Karpas-422 (cell line): Measurements from ENCODE around the gene TMEM266. TPM values are rescaled to one million over a fixed set of nuclear protein-coding genes. Genes with fewer than 3 reads are reported as not detected.

Experiments
- DNase-seq: peaks from one replicate; pipeline ENCODE4 v3.0.0-alpha.2; 2015
- H2AFZ ChIP-seq: fragments of 200-600 bp; sonication (generic); 2 replicates; pipeline ENCODE4 v1.6.1; 2014; ENCODE audit warnings: antibody characterized with exemption, low read length, mixed read lengths
- H3K27ac ChIP-seq: fragments of 200-600 bp; sonication (generic); 2 replicates; pipeline ENCODE4 v1.5.1; 2014; ENCODE audit warnings: mild to moderate bottlenecking, low read length, moderate library complexity
- H3K27me3 ChIP-seq: fragments of 200-600 bp; sonication (generic); 2 replicates; pipeline ENCODE4 v1.6.1; 2014; ENCODE audit warnings: low read length, mixed read lengths
- H3K36me3 ChIP-seq: fragments of 200-600 bp; sonication (generic); 2 replicates; pipeline ENCODE4 v1.6.1; 2014; ENCODE audit warnings: low read length, mixed read lengths; ENCODE audit not compliant: insufficient read depth
- H3K4me1 ChIP-seq: fragments of 200-600 bp; sonication (generic); 2 replicates; pipeline ENCODE4 v1.6.1; 2014; ENCODE audit warnings: mild to moderate bottlenecking, low read length, mixed read lengths
- H3K4me2 ChIP-seq: fragments of 200-600 bp; sonication (generic); 2 replicates; pipeline ENCODE4 v1.6.1; 2014; ENCODE audit warnings: low read length, low read depth, mild to moderate bottlenecking; ENCODE audit not compliant: poor library complexity, severe bottlenecking
- H3K4me3 ChIP-seq: fragments of 200-600 bp; sonication (generic); 2 replicates; pipeline ENCODE4 v1.5.1; 2014; ENCODE audit warnings: mild to moderate bottlenecking, antibody characterized with exemption, low read length, mixed read lengths
- H3K79me2 ChIP-seq: fragments of 200-600 bp; sonication (generic); 2 replicates; pipeline ENCODE4 v1.6.1; 2014; ENCODE audit warnings: mild to moderate bottlenecking, low read length, mixed read lengths
- H3K9ac ChIP-seq: fragments of 200-600 bp; sonication (generic); 2 replicates; pipeline ENCODE4 v1.6.0; 2014; ENCODE audit warnings: low read length
- H3K9me2 ChIP-seq: fragments of 200-600 bp; sonication (generic), shearing (Covaris generic); replicated peaks from 2 replicates; pipeline ENCODE4 v1.6.0; 2014; ENCODE audit warnings: mild to moderate bottlenecking, low read length, moderate library complexity; ENCODE audit not compliant: insufficient read depth
- H3K9me3 ChIP-seq: fragments of 300-700, 200-600 bp; sonication (generic); 2 replicates; pipeline ENCODE4 v1.6.1; 2014; ENCODE audit warnings: low read length, mixed read lengths
- H4K20me1 ChIP-seq: fragments of 200-600 bp; sonication (generic); 2 replicates; pipeline ENCODE4 v1.6.1; 2014; ENCODE audit warnings: mild to moderate bottlenecking, antibody characterized with exemption, low read length, low read depth; ENCODE audit not compliant: insufficient read depth
- total RNA-seq: library from RNA; depleted of rRNA; stranded (reverse); fragments of >200 nt; shearing (Covaris generic); gene quantifications from 2 replicates; pipeline ENCODE4 v1.2.3, GENCODE V29; 2014; ENCODE audit warnings: low replicate concordance

TMEM266 gene
- total RNA-seq, 1 experiment from 2014 or later = not detected

- H3K79me2 ChIP-seq = no peaks in the 10 kb centered on the region
- DNase-seq = no peak
- no peak overlapping the region for H3K4me2 ChIP-seq
- no peaks in the 10 kb centered on the region for H3K36me3 ChIP-seq
- no peaks in the 10 kb centered on the region for H3K9me2 ChIP-seq
- no peaks in the 10 kb centered on the region for H3K27me3 ChIP-seq
- H2AFZ ChIP-seq = no peak overlapping the region
- no peaks in the 10 kb centered on the region for H3K4me1 ChIP-seq
- no peaks in the 10 kb centered on the region for H3K9me3 ChIP-seq
- no peaks in the 10 kb centered on the region for H4K20me1 ChIP-seq
- no peak overlapping the region for H3K4me3 ChIP-seq
- H3K9ac ChIP-seq = no peak overlapping the region
- no peak overlapping the region for H3K27ac ChIP-seq
Observed at GRCh38 chr15:76163457-76164295, 103.9 kb downstream of the TMEM266 start.

DNA sequence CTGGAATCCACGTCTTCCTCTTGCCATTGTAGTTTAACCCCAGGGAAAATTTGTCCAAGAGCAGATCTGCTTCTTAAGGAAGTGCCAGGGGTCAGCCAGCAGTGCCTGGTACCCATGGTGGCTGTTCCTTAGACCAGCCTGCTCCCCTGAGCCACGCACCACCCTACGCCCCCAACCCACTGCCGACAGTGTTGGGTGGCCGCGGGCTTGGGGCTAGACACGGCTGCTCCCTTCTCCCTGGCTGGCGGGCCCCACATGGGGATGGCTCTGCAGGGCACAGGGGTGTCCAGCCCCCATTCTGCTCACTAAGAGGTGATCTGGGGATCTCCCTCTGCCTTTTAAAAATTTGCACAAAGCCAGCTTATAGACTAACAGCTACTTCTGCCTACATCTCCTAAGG lies 104.8 kb downstream of the TMEM266 start:
- Histone ChIP-seq H3K4me3 (no peak overlapping the region), H3K27me3 (no peaks in the 10 kb centered on the region)
- DNase-seq = no peak

DNA sequence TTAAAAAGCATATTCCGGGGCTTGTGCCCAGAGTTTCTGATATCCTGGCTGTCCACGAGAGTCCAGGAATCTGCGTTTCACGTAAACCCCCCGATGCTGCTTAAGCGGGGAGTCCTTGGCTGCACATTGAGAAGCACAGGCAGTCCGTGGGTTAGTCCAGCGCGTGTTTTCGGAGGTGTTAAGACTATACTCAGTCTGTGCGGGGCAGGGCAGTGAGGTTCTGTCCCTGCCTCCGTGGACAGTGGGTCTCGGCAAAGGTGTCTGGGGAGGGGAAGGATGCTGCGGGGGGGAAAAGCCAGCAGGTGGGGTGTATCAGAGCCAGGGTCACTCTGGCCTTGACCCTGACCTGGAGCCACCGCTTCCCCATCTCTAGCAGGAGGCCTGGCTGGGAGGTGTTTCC lies 106.2 kb downstream of the TMEM266 start:
- H3K9ac ChIP-seq = no peak overlapping the region
- no peaks in the 10 kb centered on the region for H3K27me3 ChIP-seq
- no peaks in the 10 kb centered on the region for H3K36me3 ChIP-seq
- H3K9me3 ChIP-seq = no peaks in the 10 kb centered on the region
- H3K27ac ChIP-seq = no peak overlapping the region
- H3K4me3 ChIP-seq = no peak overlapping the region
- no peaks in the 10 kb centered on the region for H3K4me1 ChIP-seq
- H4K20me1 ChIP-seq = no peaks in the 10 kb centered on the region
- no peak overlapping the region for H2AFZ ChIP-seq
- no peak overlapping the region for H3K4me2 ChIP-seq
- DNase-seq = no peak
- H3K79me2 ChIP-seq = no peaks in the 10 kb centered on the region
- no peaks in the 10 kb centered on the region for H3K9me2 ChIP-seq

More for the DNA sequence above, 104.8 kb downstream of the TMEM266 start:
- Histone ChIP-seq H3K27ac (no peak overlapping the region), H4K20me1 (no peaks in the 10 kb centered on the region), H3K36me3 (no peaks in the 10 kb centered on the region), H3K9me2 (no peaks in the 10 kb centered on the region), H2AFZ (no peak overlapping the region), H3K9ac (no peak overlapping the region), H3K79me2 (no peaks in the 10 kb centered on the region), H3K4me2 (no peak overlapping the region), H3K4me1 (no peaks in the 10 kb centered on the region), H3K9me3 (no peaks in the 10 kb centered on the region)

GRCh38 chr15:76168237-76168984 lies 108.6 kb downstream of the TMEM266 start:
- Histone ChIP-seq H3K4me3 (no peak overlapping the region), H3K9me2 (no peaks in the 10 kb centered on the region), H3K9me3 (no peaks in the 10 kb centered on the region), H4K20me1 (no peaks in the 10 kb centered on the region), H3K79me2 (no peaks in the 10 kb centered on the region), H3K27ac (no peak overlapping the region), H3K4me2 (no peak overlapping the region), H2AFZ (0 out of 2 replicates have a peak overlapping the region, but pooled peaks have one; percentile 51), H3K27me3 (no peaks in the 10 kb centered on the region), H3K9ac (no peak overlapping the region), H3K36me3 (no peaks in the 10 kb centered on the region), H3K4me1 (no peaks in the 10 kb centered on the region)
- DNase-seq = no peak

DNA sequence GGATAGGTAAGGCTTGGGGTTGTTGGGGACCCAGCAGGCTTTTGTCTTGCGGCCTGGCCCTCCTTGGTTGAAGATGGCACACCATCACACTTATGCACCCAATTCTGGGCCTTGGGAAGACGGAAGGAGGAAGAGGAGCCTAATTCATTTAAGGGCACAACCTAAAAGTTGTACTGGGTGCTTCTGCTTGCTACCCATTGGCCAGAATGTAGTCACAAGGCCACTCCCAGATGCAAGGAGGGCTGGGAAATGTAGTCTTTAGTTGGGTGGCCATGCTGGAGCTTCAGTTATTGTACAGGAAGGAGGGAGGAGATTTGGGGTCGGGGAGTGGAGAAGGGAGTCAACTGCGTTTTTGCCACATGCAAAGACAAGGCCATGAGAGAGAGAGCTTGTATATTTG lies 109.2 kb downstream of the TMEM266 start:
- Histone ChIP-seq H4K20me1 (no peaks in the 10 kb centered on the region), H3K4me2 (no peak overlapping the region), H3K9me3 (no peaks in the 10 kb centered on the region), H3K9ac (no peak overlapping the region), H3K36me3 (no peaks in the 10 kb centered on the region), H3K27ac (no peak overlapping the region), H3K79me2 (no peaks in the 10 kb centered on the region), H3K27me3 (no peaks in the 10 kb centered on the region), H2AFZ (0 out of 2 replicates have a peak overlapping the region, but pooled peaks have one; percentile 56), H3K4me1 (no peaks in the 10 kb centered on the region), H3K4me3 (no peak overlapping the region), H3K9me2 (no peaks in the 10 kb centered on the region)
- peak; percentile 76 for DNase-seq

DNA sequence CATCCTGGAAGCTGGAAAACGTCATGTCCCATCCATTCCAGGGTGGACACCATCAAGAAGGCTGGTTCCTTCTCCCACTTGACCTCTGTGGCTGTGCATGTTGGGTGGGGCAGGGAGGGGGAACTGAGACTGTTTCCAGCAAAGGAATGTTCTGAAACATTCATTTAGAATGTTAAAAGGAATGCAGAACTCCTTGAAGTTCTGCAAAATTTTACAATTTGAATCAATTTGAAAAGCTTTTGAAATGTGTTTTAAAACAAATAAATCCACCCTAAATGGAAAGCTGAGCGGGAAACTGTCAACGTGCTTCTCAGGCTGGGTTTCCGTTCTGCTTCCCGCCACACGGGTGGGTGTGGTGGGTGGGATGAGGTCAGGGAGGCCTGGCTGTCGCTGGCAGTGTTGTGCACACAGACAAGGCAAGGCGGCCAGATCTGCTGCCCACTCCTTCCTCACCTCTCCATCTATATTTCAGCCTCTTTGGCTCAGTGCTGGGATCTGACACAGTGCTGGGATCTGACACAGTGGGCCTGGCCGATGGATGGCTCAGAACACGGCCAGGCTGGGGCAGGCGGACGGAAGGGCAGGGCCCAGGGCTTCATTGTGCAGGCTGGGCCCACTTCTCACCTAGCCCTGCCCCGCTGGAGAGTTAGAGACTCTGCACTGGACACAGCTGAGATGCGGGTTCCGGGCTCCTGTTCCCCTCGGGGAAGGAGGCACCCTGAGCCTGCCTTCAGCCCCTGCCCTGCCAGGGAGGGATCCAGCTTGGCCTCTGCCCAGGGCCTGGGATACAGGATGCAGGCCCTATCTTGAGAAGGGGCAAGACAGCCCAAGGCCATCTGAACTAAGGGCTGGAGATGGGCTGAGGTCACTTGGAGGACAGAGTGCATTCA lies 110.4 kb downstream of the TMEM266 start:
- no peaks in the 10 kb centered on the region for H3K79me2 ChIP-seq
- H3K27me3 ChIP-seq = no peaks in the 10 kb centered on the region
- H3K4me1 ChIP-seq = no peaks in the 10 kb centered on the region
- H3K27ac ChIP-seq = no peak overlapping the region
- no peaks in the 10 kb centered on the region for H3K9me2 ChIP-seq
- no peak overlapping the region for H3K4me2 ChIP-seq
- H2AFZ ChIP-seq = no peak overlapping the region
- H3K36me3 ChIP-seq = no peaks in the 10 kb centered on the region
- no peak for DNase-seq
- no peak overlapping the region for H3K9ac ChIP-seq
- H4K20me1 ChIP-seq = no peaks in the 10 kb centered on the region
- H3K9me3 ChIP-seq = no peaks in the 10 kb centered on the region
- H3K4me3 ChIP-seq = no peak overlapping the region

- H3K79me2 ChIP-seq = no peaks in the 10 kb centered on the region
- H3K9ac ChIP-seq = no peak overlapping the region
- H3K4me3 ChIP-seq = no peak overlapping the region
- H3K36me3 ChIP-seq = no peaks in the 10 kb centered on the region
- H4K20me1 ChIP-seq = no peaks in the 10 kb centered on the region
- no peaks in the 10 kb centered on the region for H3K9me3 ChIP-seq
- no peaks in the 10 kb centered on the region for H3K9me2 ChIP-seq
- H3K4me2 ChIP-seq = no peak overlapping the region
- no peak overlapping the region for H2AFZ ChIP-seq
- no peak for DNase-seq
- H3K27ac ChIP-seq = no peak overlapping the region
- H3K27me3 ChIP-seq = no peaks in the 10 kb centered on the region
- H3K4me1 ChIP-seq = no peaks in the 10 kb centered on the region
Observed at GRCh38 chr15:76172782-76173181, 113.0 kb downstream of the TMEM266 start.
